KOPT-K1 (cell line): ENCODE measurements around the gene BIRC5.

Source experiments
- H3K27ac ChIP-seq: fragments of 200-600 bp; sonication (generic); 2 replicates; pipeline ENCODE4 v1.5.1; 2016; ENCODE audit warnings: antibody characterized with exemption, mild to moderate bottlenecking, low read depth, low read length; ENCODE audit not compliant: poor library complexity, severe bottlenecking
- H3K36me3 ChIP-seq: fragments of 200-600 bp; sonication (generic); 2 replicates; pipeline ENCODE4 v1.5.1; 2017; ENCODE audit warnings: antibody characterized with exemption, mild to moderate bottlenecking, low read length, moderate library complexity; ENCODE audit not compliant: insufficient read depth
- H3K9me3 ChIP-seq: fragments of 200-600 bp; sonication (generic); 2 replicates; pipeline ENCODE4 v1.5.1; 2017; ENCODE audit warnings: antibody characterized with exemption, low read length, mild to moderate bottlenecking; ENCODE audit not compliant: insufficient read depth, poor library complexity, severe bottlenecking

BIRC5 gene

GRCh38 chr17:78263736-78264340 lies 49.8 kb downstream of the BIRC5 start:
- H3K36me3 ChIP-seq, result no peaks in the 10 kb centered on the region
- no peaks in the 10 kb centered on the region for H3K9me3 ChIP-seq
- H3K27ac ChIP-seq, result no peak overlapping the region

GRCh38 chr17:78264590-78264989 lies 50.5 kb downstream of the BIRC5 start:
- H3K9me3 ChIP-seq, result no peaks in the 10 kb centered on the region
- H3K27ac ChIP-seq, result no peak overlapping the region
- H3K36me3 ChIP-seq, result no peaks in the 10 kb centered on the region

GRCh38 chr17:78265121-78265520 lies 51.1 kb downstream of the BIRC5 start:
- Histone ChIP-seq H3K36me3 (no peaks in the 10 kb centered on the region), H3K27ac (no peak overlapping the region), H3K9me3 (no peaks in the 10 kb centered on the region)

- Histone ChIP-seq H3K27ac (no peak overlapping the region), H3K36me3 (no peaks in the 10 kb centered on the region), H3K9me3 (no peaks in the 10 kb centered on the region)
These were observed 52.2 kb downstream of the BIRC5 start for GRCh38 chr17:78266231-78266631.

GRCh38 chr17:78266771-78267170 lies 52.7 kb downstream of the BIRC5 start:
- H3K27ac ChIP-seq, result no peak overlapping the region
- no peaks in the 10 kb centered on the region for H3K36me3 ChIP-seq
- no peaks in the 10 kb centered on the region for H3K9me3 ChIP-seq

- Histone ChIP-seq H3K36me3 (no peaks in the 10 kb centered on the region), H3K27ac (no peak overlapping the region), H3K9me3 (no peaks in the 10 kb centered on the region)
These were observed 53.4 kb downstream of the BIRC5 start for GRCh38 chr17:78267253-78268073.

GRCh38 chr17:78268191-78268874 lies 54.3 kb downstream of the BIRC5 start:
- no peaks in the 10 kb centered on the region for H3K9me3 ChIP-seq
- no peaks in the 10 kb centered on the region for H3K36me3 ChIP-seq
- no peak overlapping the region for H3K27ac ChIP-seq

- H3K27ac ChIP-seq, result no peak overlapping the region
- H3K36me3 ChIP-seq, result no peaks in the 10 kb centered on the region
These were observed 55.2 kb downstream of the BIRC5 start for GRCh38 chr17:78268951-78269905.

GRCh38 chr17:78269955-78270381 lies 55.9 kb downstream of the BIRC5 start:
- no peaks in the 10 kb centered on the region for H3K36me3 ChIP-seq

More at GRCh38 chr17:78268951-78269905, 55.2 kb downstream of the BIRC5 start:
- H3K9me3 ChIP-seq, result no peaks in the 10 kb centered on the region

GRCh38 chr17:78271419-78272170 lies 57.5 kb downstream of the BIRC5 start:
- Histone ChIP-seq H3K36me3 (no peaks in the 10 kb centered on the region), H3K27ac (peak overlapping the region; percentile 2), H3K9me3 (no peaks in the 10 kb centered on the region)

More at GRCh38 chr17:78269955-78270381, 55.9 kb downstream of the BIRC5 start:
- H3K27ac ChIP-seq, result no peak overlapping the region
- no peaks in the 10 kb centered on the region for H3K9me3 ChIP-seq

- no peaks in the 10 kb centered on the region for H3K36me3 ChIP-seq
- no peaks in the 10 kb centered on the region for H3K9me3 ChIP-seq
- H3K27ac ChIP-seq, result no peak overlapping the region
These were observed 58.3 kb downstream of the BIRC5 start for GRCh38 chr17:78272181-78272913.

GRCh38 chr17:78272914-78273258 lies 58.8 kb downstream of the BIRC5 start:
- no peaks in the 10 kb centered on the region for H3K36me3 ChIP-seq
- H3K27ac ChIP-seq, result no peak overlapping the region
- no peaks in the 10 kb centered on the region for H3K9me3 ChIP-seq

- no peak overlapping the region for H3K27ac ChIP-seq
- H3K36me3 ChIP-seq, result no peaks in the 10 kb centered on the region
- no peaks in the 10 kb centered on the region for H3K9me3 ChIP-seq
These were observed 59.8 kb downstream of the BIRC5 start for GRCh38 chr17:78273813-78274212.
